ENCODE data around the gene PMP22.
"Not testable (repeated sequence)": the region's sequence is repeated elsewhere in the genome, so short reads cannot be mapped to it uniquely, and the experiment has no call there.

The PMP22 gene

GRCh38 chr17:15200574-15200973 is 64.6 kb downstream of the PMP22 start:
- DNase-seq: not testable (repeated sequence)

GRCh38 chr17:15197229-15197628 is 67.9 kb downstream of the PMP22 start:
- DNase-seq: no peak

- no peak for DNase-seq
Observed at GRCh38 chr17:15194859-15195277, 70.3 kb downstream of the PMP22 start.

GRCh38 chr17:15185625-15185991 is 79.5 kb downstream of the PMP22 start:
- no peak for DNase-seq

- DNase-seq: no peak
Observed at GRCh38 chr17:15184872-15185624, 80.1 kb downstream of the PMP22 start.

DNA sequence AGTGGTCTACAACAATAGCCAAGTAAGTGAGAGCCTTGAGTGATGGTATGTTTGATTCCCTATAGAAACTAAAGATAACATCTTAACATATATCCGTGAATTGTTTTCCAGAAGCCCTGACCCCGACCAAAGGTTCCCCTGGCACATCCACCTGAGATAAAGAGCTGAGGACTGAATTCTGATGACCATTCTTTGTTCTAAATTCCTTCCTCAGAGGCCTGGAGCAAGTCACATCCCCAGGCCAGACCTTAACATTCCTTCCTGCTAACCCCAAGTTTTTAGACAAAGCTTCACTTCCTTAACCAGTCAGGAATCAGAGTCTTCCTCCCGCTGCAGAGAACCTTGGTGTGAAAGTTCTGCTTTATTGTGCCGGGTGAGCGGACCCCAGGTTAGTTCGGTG is 83.3 kb downstream of the PMP22 start:
- no peak for DNase-seq

DNA sequence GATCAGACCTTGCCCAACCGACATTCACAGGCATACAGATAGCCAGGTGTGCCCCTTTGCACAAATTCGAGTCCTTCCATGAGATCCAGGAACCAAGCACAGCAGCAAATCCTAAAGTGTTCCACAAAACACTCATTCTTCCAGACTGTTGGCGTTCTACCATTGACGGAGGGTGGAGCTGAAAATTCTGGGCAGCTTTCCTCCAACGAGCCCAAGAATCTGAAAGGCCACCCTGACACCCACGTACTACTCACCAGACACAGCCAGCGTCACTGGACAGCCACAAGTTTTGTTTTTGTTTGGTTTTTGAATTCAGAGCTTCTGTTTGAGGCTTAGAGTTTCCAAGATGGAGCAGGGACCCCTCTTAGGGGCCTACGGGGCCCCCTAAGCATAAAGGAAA is 83.8 kb downstream of the PMP22 start:
- no peak for DNase-seq

GRCh38 chr17:15180121-15180561 is 85.0 kb downstream of the PMP22 start:
- no peak for DNase-seq

Data from NCI-H524 treated with DMSO at 0.1 percent for 48 hours (cell line).